Measurements from ENCODE around the gene BNIPL. TPM values are rescaled to one million over a fixed set of nuclear protein-coding genes. Genes with fewer than 3 reads are reported as not detected.

BNIPL gene
- total and polyA plus RNA-seq, 2 of the 13 experiments (the other 11 are each of a cell fraction or from before 2014, with no cell fraction given) = 0.40 to 1.1 TPM

DNA sequence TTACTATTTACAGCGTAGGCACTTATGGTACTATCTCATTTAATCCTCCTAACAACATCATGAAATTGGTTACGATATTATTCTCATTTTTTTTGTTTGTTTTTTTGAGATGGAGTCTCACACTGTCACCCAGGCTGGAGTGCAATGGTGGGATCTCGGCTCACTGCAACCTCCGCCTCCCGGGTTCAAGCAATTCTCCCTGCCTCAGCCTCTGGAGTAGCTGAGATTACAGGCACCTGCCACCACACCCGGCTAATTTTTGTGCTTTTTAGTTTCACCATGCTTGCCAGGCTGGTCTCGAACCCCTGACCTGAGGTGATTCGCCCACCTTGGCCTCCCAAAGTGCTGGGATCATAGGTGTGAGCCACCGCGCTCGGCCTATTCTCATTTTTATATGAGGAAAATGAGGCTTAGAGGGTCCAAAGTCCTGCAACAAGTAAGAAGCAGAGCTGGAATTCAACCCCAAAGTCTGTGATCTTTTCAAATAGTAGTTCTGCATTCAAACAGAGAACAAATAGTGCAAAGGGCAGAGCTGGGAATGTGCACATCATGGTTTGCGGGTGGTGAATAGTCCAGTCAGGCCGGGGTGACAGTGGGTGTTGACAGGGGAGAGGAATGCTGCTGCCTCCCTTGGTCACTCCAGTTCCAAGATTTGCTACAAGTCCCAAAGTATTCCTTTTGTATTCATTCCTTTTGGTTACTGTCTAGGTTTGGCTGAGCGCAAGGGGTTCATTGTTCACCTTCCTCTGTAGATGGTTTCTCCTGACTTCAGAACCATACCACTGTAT is 23.5 kb upstream of the BNIPL start (continued):
- TF ChIP-seq, protein P1, sequence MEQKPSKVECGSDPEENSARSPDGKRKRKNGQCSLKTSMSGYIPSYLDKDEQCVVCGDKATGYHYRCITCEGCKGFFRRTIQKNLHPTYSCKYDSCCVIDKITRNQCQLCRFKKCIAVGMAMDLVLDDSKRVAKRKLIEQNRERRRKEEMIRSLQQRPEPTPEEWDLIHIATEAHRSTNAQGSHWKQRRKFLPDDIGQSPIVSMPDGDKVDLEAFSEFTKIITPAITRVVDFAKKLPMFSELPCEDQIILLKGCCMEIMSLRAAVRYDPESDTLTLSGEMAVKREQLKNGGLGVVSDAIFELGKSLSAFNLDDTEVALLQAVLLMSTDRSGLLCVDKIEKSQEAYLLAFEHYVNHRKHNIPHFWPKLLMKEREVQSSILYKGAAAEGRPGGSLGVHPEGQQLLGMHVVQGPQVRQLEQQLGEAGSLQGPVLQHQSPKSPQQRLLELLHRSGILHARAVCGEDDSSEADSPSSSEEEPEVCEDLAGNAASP (CRISPR knock-in tag; IDR thresholded peaks at IDR 0.05; ENCODE audit: borderline replicate concordance) = peak; percentile 58; the same call in 1 of the 2 replicates
- peak; percentile 82 for TF ChIP-seq ZNF670 (CRISPR knock-in tag; IDR thresholded peaks at IDR 0.05; ENCODE audit: borderline replicate concordance)
- TF ChIP-seq ZBTB7B (CRISPR knock-in tag; IDR thresholded peaks at IDR 0.05) = no peak
- no peak; the same call in 1 of the 2 replicates for TF ChIP-seq ETV5 (CRISPR knock-in tag; IDR thresholded peaks at IDR 0.05; ENCODE audit: borderline replicate concordance)
- TF ChIP-seq, protein P2, sequence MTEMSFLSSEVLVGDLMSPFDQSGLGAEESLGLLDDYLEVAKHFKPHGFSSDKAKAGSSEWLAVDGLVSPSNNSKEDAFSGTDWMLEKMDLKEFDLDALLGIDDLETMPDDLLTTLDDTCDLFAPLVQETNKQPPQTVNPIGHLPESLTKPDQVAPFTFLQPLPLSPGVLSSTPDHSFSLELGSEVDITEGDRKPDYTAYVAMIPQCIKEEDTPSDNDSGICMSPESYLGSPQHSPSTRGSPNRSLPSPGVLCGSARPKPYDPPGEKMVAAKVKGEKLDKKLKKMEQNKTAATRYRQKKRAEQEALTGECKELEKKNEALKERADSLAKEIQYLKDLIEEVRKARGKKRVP (CRISPR knock-in tag; IDR thresholded peaks at IDR 0.05) = no peak
- TF ChIP-seq CCAR2 (optimal IDR thresholded peaks at IDR 0.05; ENCODE audit: low read depth, low read length) = no peak
- TF ChIP-seq MXI1 (IDR thresholded peaks at IDR 0.05; ENCODE audit: borderline replicate concordance, low read depth, low read length) = peak; percentile 77; the same call in 1 of the 3 replicates
- TF ChIP-seq ZNF225 (CRISPR knock-in tag; IDR thresholded peaks at IDR 0.05) = no peak
- no peak for TF ChIP-seq GPN1 (CRISPR knock-in tag; IDR thresholded peaks at IDR 0.05; ENCODE audit: borderline replicate concordance)
- no peak for TF ChIP-seq RFXANK (CRISPR knock-in tag; IDR thresholded peaks at IDR 0.05)
- TF ChIP-seq ZNF816 (CRISPR knock-in tag; IDR thresholded peaks at IDR 0.05; ENCODE audit: borderline replicate concordance) = 0 out of 2 replicates have a peak, but pooled peaks have one; percentile 21
- TF ChIP-seq ZNF564 (CRISPR knock-in tag; IDR thresholded peaks at IDR 0.05) = no peak
- no peak for TF ChIP-seq NRL (CRISPR knock-in tag; IDR thresholded peaks at IDR 0.05; ENCODE audit: borderline replicate concordance)
- TF ChIP-seq ZNF598 (CRISPR knock-in tag; IDR thresholded peaks at IDR 0.05; ENCODE audit: borderline replicate concordance) = peak; percentile 71; the same call in 1 of the 2 replicates
- no peak for TF ChIP-seq SIN3B (IDR thresholded peaks at IDR 0.05; ENCODE audit: low read length)
- peak; percentile 46; the same call in 1 of the 2 replicates for TF ChIP-seq ZNF644 (CRISPR knock-in tag; IDR thresholded peaks at IDR 0.05; ENCODE audit: low read depth)
- TF ChIP-seq, protein P3, sequence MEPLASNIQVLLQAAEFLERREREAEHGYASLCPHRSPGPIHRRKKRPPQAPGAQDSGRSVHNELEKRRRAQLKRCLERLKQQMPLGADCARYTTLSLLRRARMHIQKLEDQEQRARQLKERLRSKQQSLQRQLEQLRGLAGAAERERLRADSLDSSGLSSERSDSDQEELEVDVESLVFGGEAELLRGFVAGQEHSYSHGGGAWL (CRISPR knock-in tag; IDR thresholded peaks at IDR 0.05) = no peak
- TF ChIP-seq, protein P4, sequence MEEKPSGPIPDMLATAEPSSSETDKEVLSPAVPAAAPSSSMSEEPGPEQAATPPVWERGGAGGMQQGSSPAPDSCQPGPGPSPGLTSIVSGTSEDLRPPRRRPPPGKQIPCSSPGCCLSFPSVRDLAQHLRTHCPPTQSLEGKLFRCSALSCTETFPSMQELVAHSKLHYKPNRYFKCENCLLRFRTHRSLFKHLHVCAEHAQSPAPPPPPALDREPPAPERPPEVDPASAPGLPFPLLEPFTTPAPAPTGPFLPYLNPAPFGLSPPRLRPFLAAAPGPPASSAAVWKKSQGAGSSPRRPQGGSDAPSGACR (CRISPR knock-in tag; IDR thresholded peaks at IDR 0.05) = no peak
- TF ChIP-seq, protein P5, sequence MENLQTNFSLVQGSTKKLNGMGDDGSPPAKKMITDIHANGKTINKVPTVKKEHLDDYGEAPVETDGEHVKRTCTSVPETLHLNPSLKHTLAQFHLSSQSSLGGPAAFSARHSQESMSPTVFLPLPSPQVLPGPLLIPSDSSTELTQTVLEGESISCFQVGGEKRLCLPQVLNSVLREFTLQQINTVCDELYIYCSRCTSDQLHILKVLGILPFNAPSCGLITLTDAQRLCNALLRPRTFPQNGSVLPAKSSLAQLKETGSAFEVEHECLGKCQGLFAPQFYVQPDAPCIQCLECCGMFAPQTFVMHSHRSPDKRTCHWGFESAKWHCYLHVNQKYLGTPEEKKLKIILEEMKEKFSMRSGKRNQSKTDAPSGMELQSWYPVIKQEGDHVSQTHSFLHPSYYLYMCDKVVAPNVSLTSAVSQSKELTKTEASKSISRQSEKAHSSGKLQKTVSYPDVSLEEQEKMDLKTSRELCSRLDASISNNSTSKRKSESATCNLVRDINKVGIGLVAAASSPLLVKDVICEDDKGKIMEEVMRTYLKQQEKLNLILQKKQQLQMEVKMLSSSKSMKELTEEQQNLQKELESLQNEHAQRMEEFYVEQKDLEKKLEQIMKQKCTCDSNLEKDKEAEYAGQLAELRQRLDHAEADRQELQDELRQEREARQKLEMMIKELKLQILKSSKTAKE (CRISPR knock-in tag; IDR thresholded peaks at IDR 0.05; ENCODE audit: borderline replicate concordance) = no peak
- TF ChIP-seq, protein P6, sequence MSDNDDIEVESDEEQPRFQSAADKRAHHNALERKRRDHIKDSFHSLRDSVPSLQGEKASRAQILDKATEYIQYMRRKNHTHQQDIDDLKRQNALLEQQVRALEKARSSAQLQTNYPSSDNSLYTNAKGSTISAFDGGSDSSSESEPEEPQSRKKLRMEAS (IDR thresholded peaks at IDR 0.05) = no peak; the same call in 1 of the 2 replicates
- no peak for TF ChIP-seq ZNF570 (CRISPR knock-in tag; IDR thresholded peaks at IDR 0.05; ENCODE audit: borderline replicate concordance)
- no peak for TF ChIP-seq RORA (CRISPR knock-in tag; IDR thresholded peaks at IDR 0.05)
- TF ChIP-seq FOSL2 (CRISPR knock-in tag; IDR thresholded peaks at IDR 0.05) = peak; percentile 71
- TF ChIP-seq FOXO1 (CRISPR knock-in tag; IDR thresholded peaks at IDR 0.05) = peak; percentile 87
- no peak for TF ChIP-seq ZNF3 (CRISPR knock-in tag; IDR thresholded peaks at IDR 0.05)
